M059J (cell line): ENCODE measurements around the gene ATAD3B. TPM values are rescaled to one million over a fixed set of nuclear protein-coding genes. Genes with fewer than 3 reads are reported as not detected.
"Not testable (repeated sequence)": the region's sequence is repeated elsewhere in the genome, so short reads cannot be mapped to it uniquely, and the experiment has no call there.

Experiments used
- DNase-seq: peaks from one replicate; pipeline ENCODE4 v3.0.0-alpha.2; 2012; ENCODE audit warnings: low read depth
- total RNA-seq: library from RNA; depleted of rRNA; stranded (reverse); fragments of >200 nt; shearing (Covaris generic); gene quantifications from 2 replicates; pipeline ENCODE4 v1.2.3, GENCODE V29; 2014

Gene ATAD3B
- total RNA-seq, 1 experiment from 2014 or later: 7.7 TPM

DNA sequence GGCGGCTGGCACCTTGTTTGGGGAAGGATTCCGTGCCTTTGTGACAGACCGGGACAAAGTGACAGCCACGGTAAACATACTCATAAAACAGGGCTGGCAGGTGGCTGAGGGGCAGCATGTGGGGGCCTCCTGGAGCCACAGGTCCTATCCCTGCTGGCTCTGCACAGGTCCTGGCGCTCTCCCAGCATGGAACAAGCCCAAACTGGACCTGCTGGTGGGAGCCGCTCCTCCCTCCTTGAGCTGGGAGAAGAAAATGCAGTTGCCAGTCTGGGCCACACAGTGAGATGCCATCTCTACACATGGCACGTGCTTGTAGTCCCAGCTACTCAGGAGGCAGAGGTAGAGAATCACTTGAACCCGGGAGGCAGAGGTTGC, 19.2 kb upstream of the ATAD3B start:
- not testable (repeated sequence) for DNase-seq

DNA sequence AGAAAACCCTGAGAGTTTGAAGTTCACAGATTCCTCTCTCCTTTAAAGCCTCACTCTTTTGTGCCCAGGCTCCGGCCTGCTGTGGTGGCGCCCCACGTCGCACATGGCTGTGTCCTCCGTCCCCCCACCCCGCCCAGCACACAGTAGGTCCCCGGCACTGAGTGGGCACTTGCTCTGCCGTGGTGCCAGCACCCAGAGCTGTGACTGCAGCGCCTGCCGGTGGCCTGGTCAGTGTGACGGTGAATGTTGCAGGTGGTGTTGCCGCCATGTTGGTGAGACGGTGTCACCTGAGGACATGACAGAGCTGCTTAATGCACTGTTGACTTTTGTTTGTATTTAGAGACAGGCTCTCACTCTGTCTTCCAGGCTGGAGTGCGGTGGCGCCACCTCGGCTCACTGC, 18.7 kb upstream of the ATAD3B start:
- no peak for DNase-seq

- not testable (repeated sequence) for DNase-seq
These were observed 17.1 kb upstream of the ATAD3B start for GRCh38 chr1:1454286-1455056.

DNA sequence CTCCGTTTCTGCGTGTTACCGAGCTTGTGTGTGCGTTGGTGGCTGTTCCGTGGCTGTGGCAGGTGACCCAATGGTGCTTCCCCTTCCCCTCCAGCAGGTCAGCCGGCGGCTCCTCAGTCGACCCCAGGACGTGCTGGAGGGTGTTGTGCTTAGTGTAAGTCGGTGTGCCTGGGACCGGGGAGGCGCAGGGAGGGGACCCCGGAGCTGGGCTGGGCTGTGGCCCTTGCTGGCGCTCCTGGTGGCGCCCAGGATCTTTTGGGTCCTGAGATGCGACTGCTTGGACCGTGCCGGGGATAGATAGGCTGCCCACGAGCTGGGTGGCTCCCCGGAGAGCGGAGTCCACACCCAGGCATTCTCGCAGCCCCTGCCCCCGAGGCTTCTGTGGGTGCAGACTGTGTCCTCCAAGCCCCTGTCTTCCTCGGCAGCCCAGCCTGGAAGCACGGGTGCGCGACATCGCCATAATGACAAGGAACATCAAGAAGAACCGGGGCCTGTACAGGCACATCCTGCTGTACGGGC, 16.1 kb upstream of the ATAD3B start:
- DNase-seq: no peak

DNA sequence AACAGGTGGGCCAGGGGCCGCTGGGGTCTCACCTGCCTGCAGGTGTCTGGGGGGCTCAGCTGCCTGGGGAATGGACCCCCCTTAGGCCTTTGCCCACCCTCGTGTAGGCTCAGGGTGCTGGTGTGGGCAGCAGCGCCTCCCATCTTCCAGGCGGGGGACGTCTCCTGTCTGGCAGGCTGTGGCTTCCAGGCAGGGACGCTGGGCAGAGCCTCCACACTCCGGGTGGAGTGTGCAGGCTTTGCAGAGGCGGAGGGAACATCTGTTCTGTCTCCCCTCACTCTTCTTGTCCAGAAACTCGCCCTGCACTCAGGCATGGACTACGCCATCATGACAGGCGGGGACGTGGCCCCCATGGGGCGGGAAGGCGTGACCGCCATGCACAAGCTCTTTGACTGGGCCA, 15.6 kb upstream of the ATAD3B start:
- DNase-seq: not testable (repeated sequence)

DNA sequence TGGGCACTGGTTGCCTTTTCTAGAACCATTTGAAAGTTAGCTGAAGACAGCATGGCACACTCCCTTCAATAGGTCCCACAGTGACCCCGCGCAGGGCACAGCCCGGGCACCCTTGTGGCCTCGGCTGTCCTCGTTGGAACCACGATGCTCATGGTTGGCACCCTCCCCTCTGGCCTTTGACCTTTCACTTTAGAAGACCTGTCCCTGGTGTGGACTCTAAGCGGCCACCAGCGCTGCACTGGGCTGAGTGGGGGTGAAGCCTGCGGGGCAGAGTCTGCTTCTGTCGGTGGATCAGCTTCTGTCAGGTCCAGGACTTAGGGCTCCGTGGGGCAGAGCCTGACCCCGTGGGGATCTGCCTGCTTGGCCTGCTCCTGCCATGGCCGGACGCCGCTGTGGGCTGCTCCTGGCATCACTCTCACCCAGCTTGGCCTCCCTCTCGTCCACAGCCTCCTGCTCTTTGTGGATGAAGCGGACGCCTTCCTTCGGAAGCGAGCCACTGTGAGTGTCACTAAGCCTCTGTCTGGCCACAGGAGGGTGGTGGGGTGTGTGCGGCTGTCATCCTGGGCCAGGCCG, 14.8 kb upstream of the ATAD3B start:
- DNase-seq: not testable (repeated sequence)

DNA sequence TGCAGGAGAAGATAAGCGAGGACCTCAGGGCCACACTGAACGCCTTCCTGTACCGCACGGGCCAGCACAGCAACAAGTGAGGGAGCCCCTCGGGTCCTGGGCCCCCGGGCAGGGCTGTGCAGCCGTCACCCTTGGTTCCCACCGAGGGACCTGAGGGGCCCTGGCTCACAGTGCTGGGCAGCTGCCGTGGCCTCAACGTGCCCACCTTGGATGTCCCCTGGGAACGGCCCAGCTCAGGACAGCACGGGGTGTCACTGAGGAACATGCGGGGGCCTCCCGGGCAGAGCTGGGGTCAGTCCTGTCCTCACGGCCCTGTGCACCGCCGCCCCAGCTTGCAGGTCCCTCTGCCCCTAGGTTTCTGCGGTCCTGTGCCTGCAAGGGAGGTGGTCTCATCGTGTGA, 12.4 kb upstream of the ATAD3B start:
- not testable (repeated sequence) for DNase-seq

DNA sequence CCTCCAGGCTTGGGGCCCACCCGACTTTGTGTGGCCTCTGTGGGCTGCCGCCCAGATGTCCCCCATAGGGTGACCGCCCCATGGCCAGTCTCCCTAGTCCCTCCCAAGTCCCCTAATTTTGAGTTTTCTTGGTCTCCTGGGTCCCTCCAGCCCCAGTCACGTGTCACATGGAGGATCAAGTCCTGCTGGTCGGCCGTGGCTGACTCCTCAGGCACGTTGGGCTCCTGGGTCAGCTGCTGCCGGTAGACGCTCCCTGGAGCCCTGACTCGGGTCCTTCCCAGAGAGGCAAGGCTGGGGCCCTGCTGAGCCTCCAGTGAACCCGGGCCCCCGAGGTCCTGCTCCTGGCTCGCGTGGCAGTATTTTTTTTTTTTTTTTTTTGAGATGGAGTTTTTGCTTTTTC, 11.9 kb upstream of the ATAD3B start:
- not testable (repeated sequence) for DNase-seq

DNA sequence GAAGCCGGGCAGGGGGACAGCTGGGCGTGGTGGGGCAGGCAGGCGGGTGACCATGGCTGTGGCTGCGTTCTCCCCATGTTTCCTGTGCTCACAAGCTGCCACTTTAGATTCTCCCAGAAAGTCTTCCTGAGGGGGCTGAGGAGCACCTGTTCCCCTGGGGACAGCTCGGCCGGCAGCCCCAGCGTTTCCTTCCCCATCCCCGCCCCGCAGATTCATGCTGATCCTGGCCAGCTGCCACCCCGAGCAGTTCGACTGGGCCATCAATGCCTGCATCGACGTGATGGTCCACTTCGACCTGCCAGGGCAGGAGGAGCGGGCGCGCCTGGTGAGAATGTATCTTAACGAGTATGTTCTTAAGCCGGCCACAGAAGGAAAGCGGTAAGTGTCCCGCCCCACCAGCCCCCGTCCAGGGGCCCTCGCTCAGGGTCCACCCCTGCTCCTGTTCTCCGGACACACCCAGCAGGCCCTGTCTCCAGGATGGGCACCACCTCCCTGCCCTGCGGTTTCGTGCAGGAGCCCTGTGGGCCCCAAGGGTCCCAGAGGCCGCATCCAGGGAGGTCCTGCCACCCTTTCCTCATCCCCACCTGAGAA, 10.9 kb upstream of the ATAD3B start:
- DNase-seq: no peak

GRCh38 chr1:1461721-1462317, 9.7 kb upstream of the ATAD3B start:
- DNase-seq: no peak

GRCh38 chr1:1462318-1462966, 9.1 kb upstream of the ATAD3B start:
- DNase-seq: no peak

GRCh38 chr1:1463312-1463711, 8.3 kb upstream of the ATAD3B start:
- no peak for DNase-seq

DNA sequence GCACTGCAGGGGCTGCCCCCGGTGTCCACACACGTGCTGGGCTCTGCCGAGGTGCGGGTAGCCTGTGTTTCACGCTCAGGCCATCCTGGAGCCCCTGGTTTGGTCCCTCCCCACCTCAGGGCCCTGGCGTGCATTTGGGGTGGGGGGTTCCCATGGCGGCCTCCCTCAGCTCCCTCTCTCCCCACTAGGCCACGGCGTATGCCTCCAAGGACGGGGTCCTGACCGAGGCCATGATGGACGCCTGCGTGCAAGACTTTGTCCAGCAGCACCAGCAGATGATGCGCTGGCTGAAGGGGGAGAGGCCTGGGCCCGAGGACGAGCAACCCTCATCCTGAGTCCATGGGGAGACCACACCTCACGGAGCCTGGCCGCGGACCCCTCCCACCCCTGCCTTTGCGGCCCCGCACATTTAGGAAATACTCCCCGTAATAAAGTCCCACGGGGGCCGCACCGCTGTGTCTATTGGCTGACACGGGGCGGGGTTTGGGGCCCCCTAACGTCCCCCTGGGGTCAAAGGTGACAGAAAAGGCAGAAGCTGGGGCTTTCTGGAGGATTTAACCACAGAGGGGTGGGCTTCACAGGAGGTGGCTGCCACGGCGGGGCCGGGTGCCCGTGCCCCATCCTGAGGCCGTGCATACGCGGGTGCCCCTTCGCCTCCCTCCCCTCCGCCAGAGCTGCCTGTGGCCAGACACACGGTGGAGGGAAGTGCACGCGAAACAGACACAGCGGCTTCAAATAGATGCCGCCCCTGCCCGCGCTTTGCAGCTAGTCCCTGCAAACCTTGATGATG, 3.2 kb upstream of the ATAD3B start:
- DNase-seq: not testable (repeated sequence)

- DNase-seq: no peak
These were observed 758 bp upstream of the ATAD3B start for GRCh38 chr1:1470626-1471388.

DNA sequence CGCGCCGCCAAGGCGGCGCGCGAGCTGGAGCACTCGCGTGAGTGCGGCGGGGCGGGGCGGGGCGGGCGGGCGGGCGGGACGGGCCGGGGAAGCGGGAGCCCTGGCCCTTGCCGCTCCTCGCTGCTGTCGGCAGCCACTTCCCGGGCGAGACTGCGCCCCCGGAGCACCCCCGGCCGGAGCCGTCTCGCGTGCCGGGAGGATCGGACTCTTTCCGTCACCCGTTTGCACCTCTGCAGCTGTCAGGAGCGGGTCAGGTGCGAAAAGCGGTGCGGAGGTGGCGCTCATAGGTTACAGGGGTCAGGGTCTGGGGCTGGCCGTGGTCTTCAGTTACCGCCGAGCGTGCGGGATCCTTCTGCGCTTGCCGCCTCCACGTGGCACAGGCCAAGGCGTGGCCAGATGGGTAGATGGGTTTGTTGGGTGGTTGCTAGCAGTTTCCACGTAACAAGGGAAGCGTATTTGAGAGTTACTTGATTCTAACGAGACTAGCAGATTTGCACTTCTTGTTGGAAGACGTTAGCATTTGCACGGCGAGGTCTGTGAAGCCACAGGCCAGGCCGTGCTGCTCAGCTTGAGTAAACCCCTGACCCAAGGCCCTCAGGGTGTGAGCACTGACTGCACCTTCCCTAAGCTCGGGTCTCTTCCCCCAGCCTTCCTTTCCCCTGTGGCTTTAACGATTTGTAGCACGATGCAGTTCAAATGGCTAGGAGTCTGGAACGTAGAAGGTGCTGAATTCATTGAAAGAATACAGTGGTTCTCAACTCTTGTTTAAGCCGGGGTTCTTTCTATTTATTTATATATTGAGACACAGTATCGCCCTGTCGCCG, 700 bp downstream of the ATAD3B start:
- DNase-seq: not testable (repeated sequence)

DNA sequence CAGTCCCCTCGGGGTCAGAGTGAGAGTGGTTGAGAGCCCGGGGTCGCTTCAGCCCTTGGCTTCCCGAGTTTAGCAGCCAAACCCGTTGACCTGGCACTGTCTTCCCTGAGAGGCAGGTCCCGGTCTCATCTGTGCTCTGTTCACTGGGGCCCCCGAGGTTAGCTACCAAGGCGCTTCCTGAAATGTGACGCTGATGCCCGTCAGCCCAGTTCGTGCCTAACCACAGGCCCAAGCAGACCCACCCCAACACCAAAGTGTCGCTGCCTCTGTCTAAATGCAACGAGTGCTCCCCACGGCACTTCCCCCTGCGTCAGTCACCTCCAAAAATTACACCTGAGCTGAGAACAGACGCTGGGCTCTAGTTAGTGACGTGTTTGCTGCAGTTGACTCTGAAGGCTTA, 4.4 kb downstream of the ATAD3B start:
- DNase-seq: not testable (repeated sequence)

DNA sequence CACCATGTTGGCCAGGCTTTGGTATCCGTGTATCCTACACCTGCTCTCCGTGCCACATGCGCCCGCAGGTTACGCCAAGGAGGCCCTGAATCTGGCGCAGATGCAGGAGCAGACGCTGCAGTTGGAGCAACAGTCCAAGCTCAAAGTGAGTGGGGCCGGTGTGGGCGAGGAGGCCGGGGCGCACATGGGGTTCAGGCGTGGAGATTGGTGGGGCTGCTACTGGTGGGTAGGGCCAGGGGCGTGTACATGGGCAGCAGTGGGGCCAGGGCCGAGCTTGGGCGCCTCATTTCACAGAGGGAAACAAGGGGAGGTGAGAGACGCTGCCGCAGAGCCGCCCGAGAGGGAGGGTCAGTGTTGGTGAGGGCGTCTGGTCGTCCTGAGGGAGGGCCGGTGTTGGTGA, 5.6 kb downstream of the ATAD3B start:
- DNase-seq: no peak

- DNase-seq: no peak
These were observed 8.3 kb downstream of the ATAD3B start for GRCh38 chr1:1479547-1480487.
